Astrocyte of the hippocampus (primary cell): ENCODE results near the gene DEGS2.

ENCODE experiments used
- DNase-seq: peaks from one replicate; pipeline ENCODE4 v3.0.0; 2011; ENCODE audit warnings: low read depth, low spot score

Gene DEGS2

DNA sequence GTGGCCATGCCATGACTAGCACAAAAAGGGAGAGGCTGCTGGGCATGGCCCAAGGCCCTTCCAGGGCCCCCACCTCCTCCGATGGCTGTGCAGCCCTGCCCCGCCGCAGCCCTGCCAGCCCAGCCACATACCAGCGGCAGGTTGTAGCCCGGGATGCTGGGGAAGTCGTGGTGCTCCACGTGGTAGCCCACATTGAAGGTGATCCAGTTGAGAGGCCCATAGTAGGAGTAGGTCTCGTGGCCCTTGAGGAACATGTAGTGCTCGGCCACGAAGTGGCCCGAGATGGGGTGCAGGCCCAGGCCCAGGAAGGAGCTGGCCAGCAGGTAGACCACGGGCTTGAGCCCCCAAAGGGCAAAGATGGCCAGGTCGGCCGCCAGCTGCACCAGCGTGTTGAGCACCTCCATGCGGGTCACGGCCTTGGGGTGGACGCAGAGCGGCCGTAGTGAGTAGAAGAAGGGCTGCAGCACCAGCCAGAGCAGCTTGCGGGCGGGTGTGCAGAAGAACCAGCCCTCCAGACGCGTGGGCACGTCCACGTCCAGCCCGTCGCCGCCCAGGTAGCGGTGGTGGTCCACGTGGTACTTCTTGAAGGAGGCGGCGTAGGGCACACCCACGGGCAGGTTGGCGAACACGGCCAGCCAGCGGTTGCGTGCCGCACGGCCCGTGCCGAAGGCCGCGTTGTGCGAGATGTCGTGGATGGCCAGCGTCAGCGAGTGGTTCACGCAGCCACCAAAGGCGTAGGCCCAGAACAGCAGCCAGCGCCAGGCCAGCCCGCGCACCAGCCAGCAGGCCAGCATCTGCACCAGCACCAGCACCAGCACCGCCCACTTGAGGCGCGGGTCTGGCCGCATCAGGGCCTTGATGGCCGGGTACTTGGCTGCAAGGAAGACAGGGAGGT lies 10.4 kb downstream of the DEGS2 start:
- no peak for DNase-seq

- no peak for DNase-seq
These were observed 11.6 kb downstream of the DEGS2 start for GRCh38 chr14:100147691-100148464.

GRCh38 chr14:100147181-100147631 lies 12.2 kb downstream of the DEGS2 start:
- DNase-seq = no peak

DNA sequence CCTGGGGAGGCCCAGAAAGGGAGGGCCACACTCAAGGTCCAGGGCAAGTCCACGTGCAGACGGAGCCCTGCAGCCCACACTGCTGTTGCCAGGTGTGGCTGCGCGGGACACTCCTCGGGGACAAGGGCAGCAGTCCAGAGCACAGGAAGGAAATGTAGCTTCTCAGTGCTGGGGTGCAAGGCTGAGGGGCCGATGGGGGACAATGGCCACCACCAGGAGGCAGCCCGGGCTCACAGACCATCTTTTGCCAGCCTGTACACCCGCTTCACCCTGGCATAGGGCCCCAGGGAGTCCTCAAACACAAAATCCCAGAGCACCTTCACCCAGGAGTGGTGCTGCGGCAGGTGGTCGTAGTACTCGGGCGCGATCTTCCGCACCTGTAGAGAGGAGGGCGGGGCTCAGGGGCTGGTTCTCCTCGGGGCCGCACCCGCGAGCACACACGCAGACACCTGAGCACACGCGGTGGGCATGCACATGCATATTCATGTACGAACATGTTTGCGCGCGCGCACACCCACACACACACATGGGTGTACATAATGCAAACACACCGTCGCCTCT lies 12.8 kb downstream of the DEGS2 start:
- no peak for DNase-seq

DNA sequence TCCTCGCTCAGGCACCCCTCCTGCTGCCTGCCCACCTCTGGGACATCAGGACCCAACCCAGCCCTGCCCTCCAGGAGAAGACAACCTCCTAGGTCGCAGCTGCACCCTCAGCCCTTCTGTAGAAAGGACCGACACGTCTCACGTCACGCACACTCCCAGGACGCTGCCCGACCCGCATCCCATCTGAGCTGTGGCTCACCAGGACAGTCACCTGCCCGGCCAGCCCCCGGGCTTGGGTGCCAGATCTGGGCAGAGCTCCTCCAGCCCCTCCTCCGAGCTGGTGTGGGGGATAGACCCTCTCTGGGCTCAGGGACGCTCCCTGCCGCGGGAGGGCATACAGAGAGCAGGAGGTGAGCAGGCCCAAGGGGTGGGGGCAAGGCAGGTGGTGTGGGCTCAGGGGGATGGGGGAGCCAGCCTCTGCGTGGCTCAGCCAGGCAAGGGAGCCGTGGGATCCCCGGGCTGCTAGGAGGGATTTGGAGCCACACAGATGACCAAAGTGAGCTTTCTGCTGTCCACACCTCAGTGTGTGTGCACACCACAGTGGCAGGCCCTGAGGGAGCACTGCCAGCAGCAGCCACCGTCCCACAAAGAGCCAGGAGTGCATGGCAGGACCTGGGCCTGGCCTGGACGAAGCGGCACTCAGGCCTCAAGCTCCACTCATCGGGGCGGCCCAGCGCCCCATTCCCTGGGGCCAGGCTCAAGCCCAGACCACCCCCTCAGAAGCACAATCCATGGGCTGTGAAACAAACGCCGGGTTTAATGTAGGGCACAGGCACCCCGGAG lies 13.6 kb downstream of the DEGS2 start:
- no peak for DNase-seq

DNA sequence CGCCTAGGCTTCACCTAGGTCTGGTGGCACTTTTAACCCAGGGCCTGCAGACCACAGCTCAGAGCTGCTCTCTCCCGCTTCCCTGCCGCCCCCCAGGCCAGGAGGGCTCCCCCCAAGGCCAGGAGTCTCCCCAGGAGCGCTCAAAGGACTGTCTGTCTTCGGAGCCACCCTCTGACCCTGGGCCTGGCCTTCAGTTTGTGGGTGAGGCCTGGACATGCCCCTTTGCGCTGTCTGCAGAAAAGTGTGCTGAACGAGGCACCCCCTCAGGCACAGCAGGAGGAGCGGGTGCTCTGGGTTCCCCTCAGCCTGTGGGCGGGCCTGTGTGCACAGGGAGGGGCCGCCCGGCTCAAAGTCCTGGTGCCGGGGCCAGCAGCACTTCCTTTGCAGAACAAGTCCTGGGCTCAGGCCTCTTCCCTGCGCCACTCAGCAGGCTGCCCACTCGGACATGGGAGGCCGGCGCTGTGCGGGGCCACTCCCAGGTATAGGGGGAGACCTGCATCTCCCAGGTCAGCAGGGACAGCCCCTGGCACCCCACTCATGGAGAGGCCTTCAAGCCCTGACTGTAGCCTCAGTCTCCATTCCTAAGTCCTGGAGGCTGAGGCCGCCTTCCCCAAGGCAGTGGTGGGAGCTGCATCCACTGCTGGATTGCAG lies 14.3 kb downstream of the DEGS2 start:
- no peak for DNase-seq

- DNase-seq = no peak
These were observed 14.8 kb downstream of the DEGS2 start for GRCh38 chr14:100144645-100144995.

GRCh38 chr14:100143934-100144333 lies 15.5 kb downstream of the DEGS2 start:
- no peak for DNase-seq

GRCh38 chr14:100143523-100143922 lies 15.9 kb downstream of the DEGS2 start:
- DNase-seq = no peak

- no peak for DNase-seq
These were observed 17.1 kb downstream of the DEGS2 start for GRCh38 chr14:100142073-100143040.

- no peak for DNase-seq
These were observed 18.3 kb downstream of the DEGS2 start for GRCh38 chr14:100141098-100141497.

GRCh38 chr14:100140452-100141078 lies 18.9 kb downstream of the DEGS2 start:
- DNase-seq = peak; percentile 68

GRCh38 chr14:100138955-100139354 lies 20.5 kb downstream of the DEGS2 start:
- no peak for DNase-seq

DNA sequence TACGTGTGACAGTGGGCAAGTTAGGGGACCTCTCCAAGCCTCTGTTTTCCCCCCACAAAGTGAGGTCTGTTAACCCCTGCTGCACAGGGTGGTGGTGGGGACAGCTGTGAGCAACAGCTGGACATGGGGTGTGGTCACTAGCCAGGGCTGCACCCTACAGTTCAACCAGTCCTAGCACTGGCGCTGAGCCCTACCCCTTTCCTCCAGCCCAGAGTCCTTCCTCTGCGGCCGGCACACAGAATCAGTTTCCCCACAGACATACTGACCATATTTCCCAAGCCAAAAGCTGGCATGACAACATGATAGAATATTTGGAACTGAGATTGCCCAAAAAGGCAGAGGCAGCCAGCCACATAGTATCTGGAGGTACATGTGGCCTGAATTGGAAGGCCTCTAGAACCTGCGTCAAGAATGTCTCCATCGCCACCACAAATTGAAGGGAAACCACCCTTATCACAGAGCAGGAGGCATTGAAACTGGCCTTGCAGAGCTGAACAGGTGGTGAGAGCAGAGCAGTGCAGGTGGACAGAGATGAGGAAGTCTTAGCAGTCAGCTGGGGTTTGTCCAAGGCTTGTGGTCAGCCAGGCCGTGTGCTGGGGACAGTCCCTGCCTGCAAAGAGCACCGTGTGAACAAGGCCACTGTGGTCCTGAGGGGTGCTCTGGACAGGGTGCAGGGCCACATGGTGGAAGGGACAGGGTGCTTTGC lies 21.2 kb downstream of the DEGS2 start:
- DNase-seq = no peak

DNA sequence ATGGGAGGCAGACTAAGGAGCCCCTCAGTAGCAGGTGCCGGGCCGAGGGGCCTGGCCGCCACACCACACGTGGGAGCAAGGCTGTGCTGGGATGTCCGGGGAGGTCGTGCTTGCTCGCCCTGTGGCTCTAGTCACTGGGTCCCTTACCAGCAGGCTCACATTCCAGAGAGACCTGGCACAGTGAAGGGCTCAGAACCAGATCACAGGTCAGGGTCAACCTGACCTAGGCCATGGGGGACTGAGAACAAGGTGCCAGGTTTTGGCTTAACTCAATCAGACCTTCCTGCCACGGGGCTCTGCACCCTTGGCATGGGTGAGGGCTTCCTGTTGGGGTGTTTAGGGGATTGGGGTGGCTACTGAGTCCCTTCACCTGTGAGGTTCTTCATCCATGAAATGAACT lies 22.3 kb downstream of the DEGS2 start:
- no peak for DNase-seq

DNA sequence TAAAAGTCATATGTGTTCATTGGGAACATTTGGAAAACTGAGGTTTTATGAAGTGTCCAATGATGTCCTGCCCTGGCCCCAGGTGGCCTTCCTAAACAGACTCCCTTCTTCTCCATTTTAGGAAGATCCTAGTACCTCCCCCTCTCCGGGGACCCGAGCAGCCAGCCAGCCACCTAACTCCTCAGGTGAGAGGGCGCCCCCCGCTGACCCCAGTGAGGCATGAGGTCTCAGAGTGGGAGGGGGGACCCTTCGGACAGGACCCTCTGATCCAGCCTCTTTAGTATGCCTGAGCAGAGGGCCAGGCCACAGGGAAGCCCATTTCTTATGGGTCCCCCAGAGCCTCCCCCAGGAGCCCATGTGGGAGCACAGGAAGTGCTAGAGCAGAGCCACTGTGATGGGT lies 23.7 kb downstream of the DEGS2 start:
- no peak for DNase-seq

DNA sequence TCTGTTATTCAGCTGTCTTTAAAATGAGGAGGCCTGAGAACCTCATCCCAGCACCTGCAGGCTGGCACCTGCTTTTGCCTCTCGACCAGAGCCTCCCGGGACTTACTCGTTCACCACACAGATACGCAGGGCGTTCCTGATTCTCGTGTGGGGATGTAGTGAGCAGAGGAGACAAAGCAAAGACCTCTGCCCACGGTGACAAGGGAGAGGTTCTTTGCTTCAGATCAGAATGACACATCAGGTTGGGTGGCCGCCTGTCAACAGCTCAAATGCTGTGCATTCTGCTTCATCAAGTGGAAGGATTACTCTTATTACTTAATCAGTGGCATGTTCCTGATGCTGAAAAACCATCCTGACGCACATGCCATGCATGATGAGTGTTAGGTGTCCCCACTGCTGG lies 24.4 kb downstream of the DEGS2 start:
- no peak for DNase-seq

- DNase-seq = no peak
These were observed 24.9 kb downstream of the DEGS2 start for GRCh38 chr14:100134586-100134985.
